ENCODE data around the gene SLC35D3. TPM values are rescaled to one million over a fixed set of nuclear protein-coding genes. Genes with fewer than 3 reads are reported as not detected.
"Not testable (repeated sequence)": the region's sequence is repeated elsewhere in the genome, so short reads cannot be mapped to it uniquely, and the experiment has no call there.

SLC35D3 gene
- total and polyA plus RNA-seq, 3 experiments from 2014 or later: not detected

DNA sequence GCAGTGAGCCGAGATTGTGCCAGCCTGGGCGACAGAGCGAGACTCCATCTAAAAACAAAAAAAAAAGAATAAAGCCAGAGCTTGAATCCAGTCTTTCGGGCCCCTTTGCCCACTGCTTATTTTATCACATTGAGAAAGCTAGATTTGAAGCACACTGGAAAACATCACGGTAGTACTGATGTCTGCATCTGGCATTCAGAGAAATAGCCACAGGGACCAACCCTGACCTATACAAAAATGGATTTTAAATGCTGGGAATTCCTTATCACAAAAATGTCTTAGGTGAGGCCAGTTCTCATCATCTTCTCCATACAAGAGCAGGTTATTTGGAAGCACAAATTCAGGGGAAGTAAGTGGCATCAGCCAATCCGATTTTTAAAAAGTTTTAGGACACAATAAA is 49.5 kb downstream of the SLC35D3 start:
- Histone ChIP-seq H3K27me3 (ENCODE audit: insufficient read depth, low read length, poor library complexity, severe bottlenecking) (peaks cover 9% of the 10 kb centered on the region), H3K27ac (ENCODE audit: low read depth, low read length) (no peak overlapping the region), H3K4me1 (ENCODE audit: insufficient read depth, low read length) (no peaks in the 10 kb centered on the region), H3K9me3 (ENCODE audit: low read length) (no peaks in the 10 kb centered on the region), H3K4me3 (ENCODE audit: low read length) (no peak overlapping the region), H3K36me3 (ENCODE audit: insufficient read depth, low read length) (no peaks in the 10 kb centered on the region)
- no peak overlapping the region for H3K4me3 Mint-ChIP-seq
- DNase-seq: no peak
- ChIA-PET POLR2A (no interaction called here), CTCF (interaction anchor here (1.8 kb wide), 1 partner anchor 10 kb away, joined by 5 read pairs; no protein-coding TSS in a partner anchor)
- peaks cover 10 to 46% of the 10 kb centered on the region in 2 donors for H3K27me3 Mint-ChIP-seq
- no peaks in the 10 kb centered on the region for H3K9me3 Mint-ChIP-seq
- no peaks in the 10 kb centered on the region for H3K36me3 Mint-ChIP-seq
- H3K27ac Mint-ChIP-seq: no peak overlapping the region
- peaks cover 0 to 9% (median 4%) of the 10 kb centered on the region in 3 donors for H3K4me1 Mint-ChIP-seq

DNA sequence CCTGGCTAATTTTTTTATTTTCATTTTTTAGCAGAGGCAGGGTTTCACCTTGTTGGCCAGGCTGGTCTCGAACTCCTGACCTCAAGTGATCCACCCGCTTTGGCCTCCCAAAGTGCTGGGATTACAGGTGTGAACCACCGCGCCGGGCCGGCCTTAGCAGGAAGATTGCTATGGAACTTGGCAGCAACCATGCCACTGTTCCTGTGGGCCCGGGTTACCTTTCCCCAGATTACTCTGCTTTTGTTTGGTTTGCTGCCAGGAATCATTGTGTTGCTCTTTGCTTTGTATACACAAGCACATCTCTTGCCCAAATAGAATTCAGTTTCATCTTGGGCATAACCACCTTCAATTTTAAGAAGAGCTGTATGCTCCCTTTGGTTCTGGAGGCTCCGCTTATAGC is 51.7 kb downstream of the SLC35D3 start:
- H3K4me3 Mint-ChIP-seq; POLR2A ChIA-PET; H3K4me1 Mint-ChIP-seq; H3K27ac ChIP-seq (ENCODE audit: low read depth, low read length); H3K36me3 Mint-ChIP-seq; H3K27me3 ChIP-seq (ENCODE audit: insufficient read depth, low read length, poor library complexity, severe bottlenecking); H3K4me1 ChIP-seq (ENCODE audit: insufficient read depth, low read length); H3K36me3 ChIP-seq (ENCODE audit: insufficient read depth, low read length); H3K9me3 ChIP-seq (ENCODE audit: low read length); DNase-seq; H3K27ac Mint-ChIP-seq; H3K9me3 Mint-ChIP-seq; CTCF ChIA-PET; H3K4me3 ChIP-seq (ENCODE audit: low read length): not testable (repeated sequence)
- H3K27me3 Mint-ChIP-seq: peaks cover 8 to 28% of the 10 kb centered on the region in 2 donors

Other genes starting within 250 kb of the SLC35D3 start
- 10 to 100 TPM; 12.6 to 12.9 TPM for gene MAP3K5, start 129.8 kb upstream of the SLC35D3 start, total RNA-seq
- 19.9 TPM for gene MAP3K5, start 129.8 kb upstream of the SLC35D3 start, polyA plus RNA-seq
- 1 to 10 TPM; 4.8 to 5.5 TPM for gene PEX7, start 99.7 kb upstream of the SLC35D3 start, total RNA-seq
- 4.9 TPM for gene PEX7, start 99.7 kb upstream of the SLC35D3 start, polyA plus RNA-seq
- gene IL20RA, start 122.7 kb downstream of the SLC35D3 start, total RNA-seq: not detected
- gene IL20RA, start 122.7 kb downstream of the SLC35D3 start, polyA plus RNA-seq: not detected